OCI-LY7 (cell line): ENCODE measurements around the gene AFTPH. TPM values are rescaled to one million over a fixed set of nuclear protein-coding genes. Genes with fewer than 3 reads are reported as not detected.
"Not testable (repeated sequence)": the region's sequence is repeated elsewhere in the genome, so short reads cannot be mapped to it uniquely, and the experiment has no call there.

Experiments used
- BruUV-seq: library from RNA; stranded (reverse); fragments of 400-500 nt; replicated peaks from 2 replicates; lab custom pipeline; 2021; lab: Mats Ljungman, UMichigan
- CTCF ChIA-PET: fragments of 300-600 bp; sonication (Branson Sonifier 250); formaldehyde crosslinking; loops from one replicate; lab custom pipeline; 2022; ENCODE audit warnings: antibody characterized with exemption; ENCODE audit not compliant: unreplicated experiment; lab: Charles Lee
- POLR2A ChIA-PET: fragments of 300-600 bp; sonication (Branson Sonifier 250); formaldehyde crosslinking; loops from one replicate; lab custom pipeline; 2022; ENCODE audit warnings: antibody characterized with exemption; lab: Charles Lee
- DNase-seq: peaks from one replicate; pipeline ENCODE4 v3.0.0-alpha.2; 2015; ENCODE audit warnings: low spot score
- H2AFZ ChIP-seq: fragments of 200-600 bp; sonication (generic), shearing (Covaris generic); 2 replicates; pipeline ENCODE4 v1.6.1; 2014; ENCODE audit warnings: mild to moderate bottlenecking, antibody characterized with exemption, low read length, moderate library complexity
- H3K27ac ChIP-seq: fragments of 200-600 bp; sonication (generic); 2 replicates; pipeline ENCODE4 v1.5.1; 2014; ENCODE audit warnings: mixed run types, low read depth, mild to moderate bottlenecking, moderate library complexity, low read length, inconsistent platforms; ENCODE audit not compliant: poor library complexity, severe bottlenecking
- H3K36me3 ChIP-seq: fragments of 200-600 bp; sonication (generic); 2 replicates; pipeline ENCODE4 v1.6.1; 2014; ENCODE audit warnings: mild to moderate bottlenecking, antibody characterized with exemption, low read length, moderate library complexity, mixed read lengths; ENCODE audit not compliant: insufficient read depth
- H3K4me1 ChIP-seq: fragments of 200-600 bp; sonication (generic); 2 replicates; pipeline ENCODE4 v1.5.1; 2014; ENCODE audit warnings: mild to moderate bottlenecking, low read length; ENCODE audit not compliant: insufficient read depth, poor library complexity, severe bottlenecking
- H3K4me2 ChIP-seq: fragments of 200-600 bp; sonication (generic); 2 replicates; pipeline ENCODE4 v1.6.1; 2014; ENCODE audit warnings: mild to moderate bottlenecking, low read length
- H3K4me3 ChIP-seq: fragments of 200-600 bp; sonication (generic); 2 replicates; pipeline ENCODE4 v1.5.1; 2014; ENCODE audit warnings: mild to moderate bottlenecking, low read depth, low read length; ENCODE audit not compliant: poor library complexity, severe bottlenecking
- H3K79me2 ChIP-seq: fragments of 200-600 bp; sonication (generic); 2 replicates; pipeline ENCODE4 v1.6.1; 2016; ENCODE audit warnings: low read depth, mild to moderate bottlenecking, low read length, moderate library complexity, mixed read lengths; ENCODE audit not compliant: insufficient read depth
- H3K9me2 ChIP-seq: fragments of 200-600 bp; sonication (generic); 2 replicates; pipeline ENCODE4 v1.6.1; 2016; ENCODE audit warnings: mild to moderate bottlenecking, low read length, mixed read lengths; ENCODE audit not compliant: insufficient read depth
- H3K9me3 ChIP-seq: fragments of 200-600 bp; sonication (generic); 2 replicates; pipeline ENCODE4 v1.6.1; 2014; ENCODE audit warnings: mild to moderate bottlenecking, mixed run types, low read length, mixed read lengths
- H4K20me1 ChIP-seq: fragments of 200-600 bp; sonication (generic); 2 replicates; pipeline ENCODE4 v1.6.1; 2014; ENCODE audit warnings: mild to moderate bottlenecking, antibody characterized with exemption, low read length, moderate library complexity, mixed read lengths; ENCODE audit not compliant: insufficient read depth
- EZH2phosphoT487 ChIP-seq: fragments of 200-600 bp; sonication (generic); IDR thresholded peaks from 2 replicates; pipeline ENCODE4 v1.6.1; 2018; ENCODE audit warnings: low read depth, borderline replicate concordance, mild to moderate bottlenecking, mixed run types, antibody characterized with exemption, low read length, moderate library complexity, mixed read lengths
- intact Hi-C: fragments of 100-400 bp; cut with micrococcal nuclease; formaldehyde crosslinking; loops from one replicate; pipeline ENCODE4 v1.10.0; 2022; ENCODE audit not compliant: unreplicated experiment
- total RNA-seq, 2 experiments: library from RNA; depleted of rRNA in 1 of 2; stranded (reverse); fragments of >200 nt in 1 of 2; shearing (Covaris generic) in 1 of 2; gene quantifications; 2 replicates each; pipeline ENCODE4 v1.2.3, GENCODE V29; 2014 to 2022
- TF ChIP-seq, protein P1 (sequence below): fragments of 200-600 bp; sonication (generic); conservative IDR thresholded peaks from 2 replicates; pipeline ENCODE4 v1.5.1; 2014; ENCODE audit warnings: mild to moderate bottlenecking, antibody characterized with exemption, low read length, moderate library complexity, mixed read lengths

Gene AFTPH
- total RNA-seq, 2 experiments from 2014 or later: 30.0 to 40.6 TPM

DNA sequence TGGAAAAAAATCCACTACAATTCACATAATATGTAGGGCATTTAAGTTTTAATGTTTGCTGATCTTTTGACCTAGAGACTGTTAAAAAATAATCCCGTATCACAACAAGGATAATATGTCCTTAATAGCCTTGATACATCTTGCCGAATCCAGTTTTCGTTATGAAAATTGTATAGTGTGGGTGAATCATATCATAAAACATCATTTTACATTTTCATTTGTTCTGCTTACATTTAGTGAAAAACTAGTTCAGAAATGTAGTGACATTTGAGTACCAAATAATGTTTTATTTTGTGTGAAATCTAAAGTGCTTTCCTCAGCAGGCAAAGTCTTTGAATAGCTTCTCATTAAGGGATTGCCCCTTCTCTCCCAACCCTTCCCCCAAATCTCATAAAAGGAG is 1.9 kb downstream of the AFTPH start:
- H2AFZ ChIP-seq: no peak overlapping the region; the same call in 1 of the 2 replicates
- H3K27ac ChIP-seq: peak overlapping the region; percentile 82
- CTCF ChIA-PET: interaction anchor here (0.5 to 0.9 kb wide), 2 partner anchors 195 to 507 kb away, joined by 3 read pairs; no protein-coding TSS in a partner anchor
- TF ChIP-seq, protein P1, sequence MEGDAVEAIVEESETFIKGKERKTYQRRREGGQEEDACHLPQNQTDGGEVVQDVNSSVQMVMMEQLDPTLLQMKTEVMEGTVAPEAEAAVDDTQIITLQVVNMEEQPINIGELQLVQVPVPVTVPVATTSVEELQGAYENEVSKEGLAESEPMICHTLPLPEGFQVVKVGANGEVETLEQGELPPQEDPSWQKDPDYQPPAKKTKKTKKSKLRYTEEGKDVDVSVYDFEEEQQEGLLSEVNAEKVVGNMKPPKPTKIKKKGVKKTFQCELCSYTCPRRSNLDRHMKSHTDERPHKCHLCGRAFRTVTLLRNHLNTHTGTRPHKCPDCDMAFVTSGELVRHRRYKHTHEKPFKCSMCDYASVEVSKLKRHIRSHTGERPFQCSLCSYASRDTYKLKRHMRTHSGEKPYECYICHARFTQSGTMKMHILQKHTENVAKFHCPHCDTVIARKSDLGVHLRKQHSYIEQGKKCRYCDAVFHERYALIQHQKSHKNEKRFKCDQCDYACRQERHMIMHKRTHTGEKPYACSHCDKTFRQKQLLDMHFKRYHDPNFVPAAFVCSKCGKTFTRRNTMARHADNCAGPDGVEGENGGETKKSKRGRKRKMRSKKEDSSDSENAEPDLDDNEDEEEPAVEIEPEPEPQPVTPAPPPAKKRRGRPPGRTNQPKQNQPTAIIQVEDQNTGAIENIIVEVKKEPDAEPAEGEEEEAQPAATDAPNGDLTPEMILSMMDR: no peak
- TF ChIP-seq EZH2phosphoT487: no peak
- peak overlapping the region; percentile 84 for H3K4me3 ChIP-seq
- no peaks in the 10 kb centered on the region for H3K9me2 ChIP-seq
- H3K79me2 ChIP-seq: peaks cover 65% of the 10 kb centered on the region
- intact Hi-C loops: loop anchor here (10.0 kb wide), 1 partner anchor 229 kb away; no protein-coding TSS in a partner anchor
- no TSS peak for BruUV-seq
- POLR2A ChIA-PET: interaction anchor here (0.7 to 1.8 kb wide), 4 partner anchors 34 to 316 kb away, joined by 3 to 6 read pairs (median 4); no protein-coding TSS in a partner anchor
- peaks cover 31% of the 10 kb centered on the region for H3K4me1 ChIP-seq
- H3K9me3 ChIP-seq: peaks cover 6% of the 10 kb centered on the region; the same call in 1 of the 2 replicates
- peaks cover 22% of the 10 kb centered on the region; the same call in 1 of the 2 replicates for H4K20me1 ChIP-seq
- H3K36me3 ChIP-seq: peaks cover 30% of the 10 kb centered on the region
- peak overlapping the region; percentile 81 for H3K4me2 ChIP-seq
- DNase-seq: no peak

DNA sequence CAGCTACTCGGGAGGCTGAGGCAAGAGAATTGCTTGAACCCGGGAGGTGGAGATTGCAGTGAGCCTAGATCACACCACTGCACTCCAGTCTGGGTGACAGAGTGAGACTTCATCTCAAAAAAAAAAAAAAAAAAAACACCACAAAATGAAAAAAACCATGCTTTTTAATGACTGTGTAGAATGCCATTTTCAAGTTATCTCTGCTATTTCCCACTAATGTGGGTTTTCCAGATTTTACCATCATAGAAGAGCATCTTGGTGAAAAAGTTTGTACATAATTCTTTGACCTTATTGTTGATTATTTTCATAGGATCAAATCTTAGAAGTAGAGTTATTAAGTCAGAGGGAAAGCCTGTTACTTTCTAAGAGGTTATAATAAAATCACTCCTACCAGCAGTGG is 6.8 kb downstream of the AFTPH start:
- BruUV-seq, DNase-seq, POLR2A ChIA-PET, H3K4me3 ChIP-seq, H3K27ac ChIP-seq, CTCF ChIA-PET, H3K9me3 ChIP-seq, H3K9me2 ChIP-seq, H2AFZ ChIP-seq, H3K4me2 ChIP-seq, intact Hi-C loops: not testable (repeated sequence)
- peaks cover 22% of the 10 kb centered on the region; the same call in 1 of the 2 replicates for H4K20me1 ChIP-seq
- H3K4me1 ChIP-seq: peaks cover 51% of the 10 kb centered on the region
- peaks cover 33% of the 10 kb centered on the region for H3K36me3 ChIP-seq
- H3K79me2 ChIP-seq: peaks cover 100% of the 10 kb centered on the region

- ChIA-PET CTCF (no interaction called here), POLR2A (interaction anchor here (0.5 to 1.3 kb wide), 3 partner anchors 8 to 616 kb away, joined by 3 to 6 read pairs (median 3); no protein-coding TSS in a partner anchor)
- Histone ChIP-seq H3K4me2 (no peak overlapping the region), H3K4me3 (no peak overlapping the region), H3K9me2 (no peaks in the 10 kb centered on the region), H3K27ac (no peak overlapping the region), H3K79me2 (peaks cover 100% of the 10 kb centered on the region), H2AFZ (no peak overlapping the region), H3K9me3 (peaks cover 6% of the 10 kb centered on the region; the same call in 1 of the 2 replicates), H3K36me3 (peaks cover 33% of the 10 kb centered on the region), H4K20me1 (peaks cover 14% of the 10 kb centered on the region; the same call in 1 of the 2 replicates), H3K4me1 (peaks cover 44% of the 10 kb centered on the region)
- no TSS peak for BruUV-seq
- TF ChIP-seq, protein P1: no peak
- TF ChIP-seq EZH2phosphoT487: no peak
- intact Hi-C loops: no loop called here
- no peak for DNase-seq
Measured at GRCh38 chr2:64532030-64532429, 7.9 kb downstream of the AFTPH start.
